ENCODE results near the gene ANKRD31. TPM values are rescaled to one million over a fixed set of nuclear protein-coding genes. Genes with fewer than 3 reads are reported as not detected.

ANKRD31 gene
- total RNA-seq, 1 experiment from 2014 or later, result 0.11 TPM

- Histone ChIP-seq H2BK5ac (ENCODE audit: insufficient read length, low read length) (no peak overlapping the region), H3K4me1 (ENCODE audit: insufficient read depth, low read length) (peaks cover 16% of the 10 kb centered on the region), H3T11ph (ENCODE audit: low read length) (no peak overlapping the region), H3K27ac (ENCODE audit: insufficient read length, low read depth, low read length) (no peak overlapping the region), H3K9ac (ENCODE audit: extremely low read depth, insufficient read length, low read length) (no peak overlapping the region), H2BK120ac (ENCODE audit: low read depth, low read length, poor library complexity, severe bottlenecking) (no peak overlapping the region), H4K20me1 (ENCODE audit: control insufficient read depth, insufficient read depth, insufficient read length) (no peaks in the 10 kb centered on the region), H3K23ac (ENCODE audit: insufficient read length, low read depth, low read length) (no peak overlapping the region), H3K27me3 (ENCODE audit: insufficient read depth, low read length) (no peaks in the 10 kb centered on the region; the same call in 1 of the 2 replicates), H3K56ac (ENCODE audit: insufficient read length, low read depth, low read length) (no peak overlapping the region), H3K4me2 (ENCODE audit: insufficient read depth, insufficient read length, low read length) (no peak overlapping the region), H2BK15ac (ENCODE audit: low read depth, low read length) (no peak overlapping the region), H3K79me2 (ENCODE audit: insufficient read depth, low read length) (peaks cover 40% of the 10 kb centered on the region), H3K9me3 (ENCODE audit: control insufficient read depth, low read depth, low read length) (no peaks in the 10 kb centered on the region), H3K18ac (ENCODE audit: insufficient read length, low read depth, low read length) (no peak overlapping the region), H2AK5ac (ENCODE audit: insufficient read length, low read length) (no peak overlapping the region), H4K91ac (ENCODE audit: insufficient read length, low read depth, low read length) (no peak overlapping the region), H3K14ac (ENCODE audit: insufficient read depth, low read length) (no peak overlapping the region), H4K8ac (replicated peaks; ENCODE audit: insufficient read length, low read depth, low read length) (no peak overlapping the region), H2BK12ac (ENCODE audit: insufficient read length, low read depth, low read length) (no peak overlapping the region), H3K79me1 (ENCODE audit: insufficient read depth, low read depth, low read length, poor library complexity, severe bottlenecking) (no peaks in the 10 kb centered on the region), H4K5ac (ENCODE audit: insufficient read length, low read depth, low read length) (no peak overlapping the region), H3K4ac (ENCODE audit: low read depth, low read length) (no peak overlapping the region), H2BK20ac (ENCODE audit: low read depth, low read length, poor library complexity, severe bottlenecking) (no peak overlapping the region), H2AFZ (ENCODE audit: low read length) (no peak overlapping the region), H3K23me2 (ENCODE audit: insufficient read length, low read depth, low read length, poor library complexity, severe bottlenecking) (peaks cover 3% of the 10 kb centered on the region)
- H3K4me1 Mint-ChIP-seq, result peaks cover 21 to 23% of the 10 kb centered on the region in 2 experiments
- no peak overlapping the region for H3K4me3 Mint-ChIP-seq
- peaks cover 0 to 4% (median 0%) of the 10 kb centered on the region in 3 experiments; a peak in 1 of 7 replicates for H3K36me3 Mint-ChIP-seq (ENCODE audit: insufficient read depth in 1 of 3, low read depth in 3 of 3)
- no peak for DNase-seq
- H3K27ac Mint-ChIP-seq, result no peak overlapping the region
- TF ChIP-seq CTCF (conservative IDR thresholded peaks at IDR 0.05), result no peak
- H3K9me3 Mint-ChIP-seq, result no peaks in the 10 kb centered on the region; a peak in 2 of 5 replicates
- H3K27me3 Mint-ChIP-seq (ENCODE audit: low read depth), result peaks cover 21% of the 10 kb centered on the region
These were observed 189.3 kb downstream of the ANKRD31 start for GRCh38 chr5:75047356-75047755.
